Nephron (organoid): ENCODE data around the gene RGCC.

ENCODE experiments used
- H3K27ac Mint-ChIP-seq, 3 experiments: 2 replicates each; pipeline ENCODE4 v1.8.0; 2020; ENCODE audit warnings: mixed read lengths in 3 of 3, mild to moderate bottlenecking in 2 of 3, moderate library complexity in 1 of 3
- H3K27me3 Mint-ChIP-seq: 2 replicates; pipeline ENCODE4 v1.8.0; 2021; ENCODE audit warnings: low read depth, mild to moderate bottlenecking, moderate library complexity, mixed read lengths
- H3K36me3 Mint-ChIP-seq: 2 replicates; pipeline ENCODE4 v1.8.0; 2020; ENCODE audit warnings: low read depth, mixed read lengths
- H3K4me1 Mint-ChIP-seq: 2 replicates; pipeline ENCODE4 v1.8.0; 2020; ENCODE audit warnings: mixed read lengths
- H3K4me3 Mint-ChIP-seq, 3 experiments: 2 replicates each; pipeline ENCODE4 v1.8.0; 2020; ENCODE audit warnings: mild to moderate bottlenecking in 3 of 3, mixed read lengths in 3 of 3, moderate library complexity in 2 of 3
- H3K9me3 Mint-ChIP-seq: 2 replicates; pipeline ENCODE4 v1.8.0; 2020; ENCODE audit warnings: mixed read lengths
- CTCF ChIP-seq, 3 experiments: fragments of 200-600 bp; sonication (generic); IDR thresholded peaks; one replicate each; pipeline ENCODE4 v1.5.0; 2021; ENCODE audit warnings: antibody characterized with exemption in 3 of 3; ENCODE audit not compliant: unreplicated experiment in 3 of 3

RGCC gene

GRCh38 chr13:41434831-41435520 lies 22.4 kb upstream of the RGCC start:
- Mint-ChIP-seq H3K4me1 (no peaks in the 10 kb centered on the region), H3K4me3 (no peak overlapping the region), H3K36me3 (no peaks in the 10 kb centered on the region), H3K27me3 (peaks cover 12% of the 10 kb centered on the region), H3K27ac (no peak overlapping the region), H3K9me3 (peaks cover 4% of the 10 kb centered on the region)
- no peak for TF ChIP-seq CTCF (IDR thresholded peaks at IDR 0.05; ENCODE audit: unreplicated experiment in 3 of 3)

- H3K27me3 Mint-ChIP-seq = peaks cover 4% of the 10 kb centered on the region
- peaks cover 4% of the 10 kb centered on the region for H3K9me3 Mint-ChIP-seq
- no peak overlapping the region for H3K4me3 Mint-ChIP-seq
- H3K4me1 Mint-ChIP-seq = no peaks in the 10 kb centered on the region
- H3K36me3 Mint-ChIP-seq = no peaks in the 10 kb centered on the region
- TF ChIP-seq CTCF (IDR thresholded peaks at IDR 0.05; ENCODE audit: unreplicated experiment in 3 of 3) = no peak
- H3K27ac Mint-ChIP-seq = no peak overlapping the region
These were observed 13.4 kb upstream of the RGCC start for GRCh38 chr13:41443969-41444368.

- Mint-ChIP-seq H3K9me3 (peaks cover 5% of the 10 kb centered on the region), H3K4me1 (no peaks in the 10 kb centered on the region), H3K27ac (no peak overlapping the region), H3K27me3 (peaks cover 34% of the 10 kb centered on the region), H3K4me3 (no peak overlapping the region), H3K36me3 (no peaks in the 10 kb centered on the region)
- no peak for TF ChIP-seq CTCF (IDR thresholded peaks at IDR 0.05; ENCODE audit: unreplicated experiment in 3 of 3)
These were observed 4.9 kb upstream of the RGCC start for GRCh38 chr13:41452462-41452861.

- no peak for TF ChIP-seq CTCF (IDR thresholded peaks at IDR 0.05; ENCODE audit: unreplicated experiment in 3 of 3)
- peaks cover 45% of the 10 kb centered on the region for H3K27me3 Mint-ChIP-seq
- no peak overlapping the region for H3K27ac Mint-ChIP-seq
- peaks cover 5% of the 10 kb centered on the region for H3K9me3 Mint-ChIP-seq
- no peaks in the 10 kb centered on the region for H3K4me1 Mint-ChIP-seq
- no peaks in the 10 kb centered on the region for H3K36me3 Mint-ChIP-seq
- H3K4me3 Mint-ChIP-seq = no peak overlapping the region
These were observed 3.7 kb upstream of the RGCC start for GRCh38 chr13:41453620-41454019.

GRCh38 chr13:41454170-41454569 lies 3.2 kb upstream of the RGCC start:
- no peak overlapping the region for H3K27ac Mint-ChIP-seq
- H3K36me3 Mint-ChIP-seq = no peaks in the 10 kb centered on the region
- H3K4me3 Mint-ChIP-seq = no peak overlapping the region
- H3K9me3 Mint-ChIP-seq = peaks cover 5% of the 10 kb centered on the region
- H3K27me3 Mint-ChIP-seq = peaks cover 51% of the 10 kb centered on the region
- H3K4me1 Mint-ChIP-seq = no peaks in the 10 kb centered on the region
- no peak for TF ChIP-seq CTCF (IDR thresholded peaks at IDR 0.05; ENCODE audit: unreplicated experiment in 3 of 3)

GRCh38 chr13:41455725-41456419 lies 1.5 kb upstream of the RGCC start:
- Mint-ChIP-seq H3K4me1 (peaks cover 16% of the 10 kb centered on the region), H3K9me3 (peaks cover 5% of the 10 kb centered on the region), H3K36me3 (no peaks in the 10 kb centered on the region), H3K27ac (no peak overlapping the region), H3K4me3 (peak overlapping the region; percentile 76 to 87 (median 85)), H3K27me3 (peaks cover 66% of the 10 kb centered on the region)
- TF ChIP-seq CTCF (IDR thresholded peaks at IDR 0.05; ENCODE audit: unreplicated experiment in 3 of 3) = no peak
